ENCODE measurements around the gene PROSER1. TPM values are rescaled to one million over a fixed set of nuclear protein-coding genes. Genes with fewer than 3 reads are reported as not detected.

Gene PROSER1
- total and polyA plus RNA-seq, 9 of the 15 experiments (the other 6 are each of a cell fraction or from before 2014, with no cell fraction given), result 9.2 to 36.2 (median 10.4) TPM

DNA sequence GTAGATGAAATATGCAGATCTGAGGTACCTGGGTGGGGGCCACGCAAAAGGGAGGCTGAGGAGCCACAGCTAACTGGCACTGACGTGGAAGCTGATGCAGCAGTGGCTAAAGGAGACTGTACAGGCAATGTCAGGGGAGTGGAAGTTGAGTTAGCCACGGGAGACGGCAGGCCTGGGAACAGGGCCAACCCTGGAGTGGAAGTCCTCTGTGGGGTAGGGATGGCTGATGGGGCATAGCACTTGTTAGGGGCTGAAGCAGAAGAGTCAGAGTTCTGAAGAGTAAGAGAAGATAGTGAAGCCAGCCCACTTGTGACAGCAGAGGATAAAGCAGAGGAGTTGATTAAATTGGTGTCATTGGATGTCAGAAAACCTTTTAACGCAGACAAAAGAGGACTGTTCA, 24.4 kb downstream of the PROSER1 start:
- TF ChIP-seq YY1 (IDR thresholded peaks at IDR 0.05; ENCODE audit: borderline replicate concordance in 1 of 3, control insufficient read depth in 1 of 3, extremely low read depth in 1 of 3, insufficient read depth in 3 of 3, insufficient read length in 1 of 3, insufficient replicate concordance in 2 of 3, low read depth in 1 of 3, low read length in 2 of 3) (no peak), PCBP1 (IDR thresholded peaks at IDR 0.05; ENCODE audit: low read depth, low read length, poor library complexity, severe bottlenecking) (no peak), ZNF644 (tag; IDR thresholded peaks at IDR 0.05; ENCODE audit: low read depth) (no peak), SMARCB1 (IDR thresholded peaks at IDR 0.05; ENCODE audit: insufficient read length, low read depth) (no peak), ILF3 (IDR thresholded peaks at IDR 0.05; ENCODE audit: borderline replicate concordance) (no peak), SMAD2 (IDR thresholded peaks at IDR 0.05; ENCODE audit: low read depth, low read length) (no peak), TAF7 (tag; IDR thresholded peaks at IDR 0.05) (no peak), ZNF699 (CRISPR knock-in tag; IDR thresholded peaks at IDR 0.05; ENCODE audit: insufficient replicate concordance) (no peak), COPS2 (conservative IDR thresholded peaks at IDR 0.05) (no peak), NCOA2 (IDR thresholded peaks at IDR 0.05; ENCODE audit: partially characterized antibody in 2 of 2) (no peak)
- TF ChIP-seq, protein P1, sequence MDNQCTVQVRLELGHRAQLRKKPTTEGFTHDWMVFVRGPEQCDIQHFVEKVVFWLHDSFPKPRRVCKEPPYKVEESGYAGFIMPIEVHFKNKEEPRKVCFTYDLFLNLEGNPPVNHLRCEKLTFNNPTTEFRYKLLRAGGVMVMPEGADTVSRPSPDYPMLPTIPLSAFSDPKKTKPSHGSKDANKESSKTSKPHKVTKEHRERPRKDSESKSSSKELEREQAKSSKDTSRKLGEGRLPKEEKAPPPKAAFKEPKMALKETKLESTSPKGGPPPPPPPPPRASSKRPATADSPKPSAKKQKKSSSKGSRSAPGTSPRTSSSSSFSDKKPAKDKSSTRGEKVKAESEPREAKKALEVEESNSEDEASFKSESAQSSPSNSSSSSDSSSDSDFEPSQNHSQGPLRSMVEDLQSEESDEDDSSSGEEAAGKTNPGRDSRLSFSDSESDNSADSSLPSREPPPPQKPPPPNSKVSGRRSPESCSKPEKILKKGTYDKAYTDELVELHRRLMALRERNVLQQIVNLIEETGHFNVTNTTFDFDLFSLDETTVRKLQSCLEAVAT (IDR thresholded peaks at IDR 0.05), result no peak
- TF ChIP-seq, protein P2, sequence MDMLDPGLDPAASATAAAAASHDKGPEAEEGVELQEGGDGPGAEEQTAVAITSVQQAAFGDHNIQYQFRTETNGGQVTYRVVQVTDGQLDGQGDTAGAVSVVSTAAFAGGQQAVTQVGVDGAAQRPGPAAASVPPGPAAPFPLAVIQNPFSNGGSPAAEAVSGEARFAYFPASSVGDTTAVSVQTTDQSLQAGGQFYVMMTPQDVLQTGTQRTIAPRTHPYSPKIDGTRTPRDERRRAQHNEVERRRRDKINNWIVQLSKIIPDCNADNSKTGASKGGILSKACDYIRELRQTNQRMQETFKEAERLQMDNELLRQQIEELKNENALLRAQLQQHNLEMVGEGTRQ (CRISPR knock-in tag; IDR thresholded peaks at IDR 0.05), result no peak
- Histone ChIP-seq H3K9ac (ENCODE audit: insufficient read depth in 1 of 2, low read depth in 2 of 2, low read length in 2 of 2) (no peak overlapping the region), H2AFZ (ENCODE audit: low read depth, low read length) (no peak overlapping the region), H4K20me1 (replicated peaks; ENCODE audit: control insufficient read depth, insufficient read depth, low read length) (no peaks in the 10 kb centered on the region), H3K9me1 (ENCODE audit: control insufficient read depth, insufficient read depth, low read length) (no peaks in the 10 kb centered on the region), H3K79me2 (ENCODE audit: control insufficient read depth, insufficient read depth, low read length) (no peaks in the 10 kb centered on the region), H3K4me1 (replicated peaks in 1 of 2; ENCODE audit: control insufficient read depth in 2 of 2, insufficient read depth in 2 of 2, low read length in 2 of 2) (no peaks in the 10 kb centered on the region), H3K27ac (ENCODE audit: extremely low read depth, low read depth, low read length) (no peak overlapping the region), H3K9me3 (replicated peaks; ENCODE audit: control insufficient read depth, insufficient read depth, low read depth, low read length) (no peaks in the 10 kb centered on the region), H3K27me3 (ENCODE audit: control insufficient read depth in 2 of 2, insufficient read depth in 2 of 2, low read length in 2 of 2) (no peaks in the 10 kb centered on the region), H3K4me2 (ENCODE audit: insufficient read depth, low read length) (no peak overlapping the region), H3K36me3 (ENCODE audit: control insufficient read depth, insufficient read depth, low read length) (peaks cover 80% of the 10 kb centered on the region), H3K4me3 (no peak overlapping the region)
- ATAC-seq (no peak), DNase-seq (ENCODE audit: extremely low read depth in 1 of 4, low spot score in 3 of 4) (no peak), FAIRE-seq (no peak)
- WGBS (ENCODE audit: insufficient coverage, low coverage, missing lambda C conversion rate), result 100% methylated on average over 4 of the region's 5 CpGs
- in situ Hi-C loops (cut with MboI), result no loop called here
- CTCF ChIA-PET (ENCODE audit: low intra/inter-chr PET ratio), result no interaction called here
- POLR2A ChIA-PET, result no interaction called here
- intact Hi-C loops (cut with micrococcal nuclease), result no loop called here
- BruUV-seq (replicated peaks), result no TSS peak
